ENCODE measurements around the gene IL4. TPM values are rescaled to one million over a fixed set of nuclear protein-coding genes. Genes with fewer than 3 reads are reported as not detected.

Gene IL4
- total RNA-seq, 1 donor from 2014 or later, result not detected

- Histone ChIP-seq H3K27me3 (ENCODE audit: control insufficient read depth in 3 of 3, insufficient read depth in 3 of 3, low read length in 3 of 3) (peaks cover 0 to 4% (median 0%) of the 10 kb centered on the region in 3 donors), H3K9ac (ENCODE audit: low read depth in 1 of 3, low read length in 3 of 3) (no peak overlapping the region), H3K4me1 (ENCODE audit: control insufficient read depth in 3 of 3, insufficient read depth in 3 of 3, low read length in 3 of 3) (no peaks in the 10 kb centered on the region), H3K27ac (ENCODE audit: low read depth, low read length) (no peak overlapping the region), H3K4me3 (ENCODE audit: low read length in 3 of 3) (no peak overlapping the region), H3K36me3 (ENCODE audit: control insufficient read depth in 3 of 3, insufficient read depth in 3 of 3, low read length in 3 of 3) (no peaks in the 10 kb centered on the region), H3K9me3 (ENCODE audit: control insufficient read depth in 3 of 3, low read length in 3 of 3) (no peaks in the 10 kb centered on the region)
Observed at GRCh38 chr5:132674671-132675506, 1.1 kb downstream of the IL4 start.

- Histone ChIP-seq H3K36me3 (ENCODE audit: control insufficient read depth in 3 of 3, insufficient read depth in 3 of 3, low read length in 3 of 3) (no peaks in the 10 kb centered on the region), H3K4me3 (ENCODE audit: low read length in 3 of 3) (no peak overlapping the region), H3K4me1 (ENCODE audit: control insufficient read depth in 3 of 3, insufficient read depth in 3 of 3, low read length in 3 of 3) (no peaks in the 10 kb centered on the region), H3K27me3 (ENCODE audit: control insufficient read depth in 3 of 3, insufficient read depth in 3 of 3, low read length in 3 of 3) (peaks cover 0 to 4% (median 0%) of the 10 kb centered on the region in 3 donors), H3K27ac (ENCODE audit: low read depth, low read length) (no peak overlapping the region), H3K9ac (ENCODE audit: low read depth in 1 of 3, low read length in 3 of 3) (no peak overlapping the region), H3K9me3 (ENCODE audit: control insufficient read depth in 3 of 3, low read length in 3 of 3) (no peaks in the 10 kb centered on the region)
Observed at GRCh38 chr5:132675936-132676689, 2.3 kb downstream of the IL4 start.

GRCh38 chr5:132677191-132677590 is 3.4 kb downstream of the IL4 start:
- Histone ChIP-seq H3K4me3 (ENCODE audit: low read length in 3 of 3) (no peak overlapping the region), H3K36me3 (ENCODE audit: control insufficient read depth in 3 of 3, insufficient read depth in 3 of 3, low read length in 3 of 3) (no peaks in the 10 kb centered on the region), H3K9me3 (ENCODE audit: control insufficient read depth in 3 of 3, low read length in 3 of 3) (no peaks in the 10 kb centered on the region), H3K27ac (ENCODE audit: low read depth, low read length) (no peak overlapping the region), H3K4me1 (ENCODE audit: control insufficient read depth in 3 of 3, insufficient read depth in 3 of 3, low read length in 3 of 3) (no peaks in the 10 kb centered on the region), H3K9ac (ENCODE audit: low read depth in 1 of 3, low read length in 3 of 3) (no peak overlapping the region), H3K27me3 (ENCODE audit: control insufficient read depth in 3 of 3, insufficient read depth in 3 of 3, low read length in 3 of 3) (peaks cover 0 to 4% (median 0%) of the 10 kb centered on the region in 3 donors)

- no peak overlapping the region for H3K4me3 ChIP-seq (ENCODE audit: low read length in 3 of 3)
- peaks cover 0 to 4% (median 0%) of the 10 kb centered on the region in 3 donors for H3K27me3 ChIP-seq (ENCODE audit: control insufficient read depth in 3 of 3, insufficient read depth in 3 of 3, low read length in 3 of 3)
- no peaks in the 10 kb centered on the region for H3K36me3 ChIP-seq (ENCODE audit: control insufficient read depth in 3 of 3, insufficient read depth in 3 of 3, low read length in 3 of 3)
- H3K27ac ChIP-seq (ENCODE audit: low read depth, low read length), result no peak overlapping the region
- H3K4me1 ChIP-seq (ENCODE audit: control insufficient read depth in 3 of 3, insufficient read depth in 3 of 3, low read length in 3 of 3), result no peaks in the 10 kb centered on the region
- H3K9ac ChIP-seq (ENCODE audit: low read depth in 1 of 3, low read length in 3 of 3), result no peak overlapping the region
- H3K9me3 ChIP-seq (ENCODE audit: control insufficient read depth in 3 of 3, low read length in 3 of 3), result no peaks in the 10 kb centered on the region
Observed at GRCh38 chr5:132677682-132678400, 4.1 kb downstream of the IL4 start.

- Histone ChIP-seq H3K4me1 (ENCODE audit: control insufficient read depth in 3 of 3, insufficient read depth in 3 of 3, low read length in 3 of 3) (no peaks in the 10 kb centered on the region), H3K4me3 (ENCODE audit: low read length in 3 of 3) (no peak overlapping the region), H3K9me3 (ENCODE audit: control insufficient read depth in 3 of 3, low read length in 3 of 3) (no peaks in the 10 kb centered on the region), H3K27ac (ENCODE audit: low read depth, low read length) (no peak overlapping the region), H3K27me3 (ENCODE audit: control insufficient read depth in 3 of 3, insufficient read depth in 3 of 3, low read length in 3 of 3) (peaks cover 0 to 4% (median 0%) of the 10 kb centered on the region in 3 donors), H3K36me3 (ENCODE audit: control insufficient read depth in 3 of 3, insufficient read depth in 3 of 3, low read length in 3 of 3) (no peaks in the 10 kb centered on the region), H3K9ac (ENCODE audit: low read depth in 1 of 3, low read length in 3 of 3) (no peak overlapping the region)
Observed at GRCh38 chr5:132678735-132679134, 4.9 kb downstream of the IL4 start.

GRCh38 chr5:132679166-132679565 is 5.4 kb downstream of the IL4 start:
- H3K36me3 ChIP-seq (ENCODE audit: control insufficient read depth in 3 of 3, insufficient read depth in 3 of 3, low read length in 3 of 3), result no peaks in the 10 kb centered on the region
- H3K9ac ChIP-seq (ENCODE audit: low read depth in 1 of 3, low read length in 3 of 3), result no peak overlapping the region
- H3K27me3 ChIP-seq (ENCODE audit: control insufficient read depth in 3 of 3, insufficient read depth in 3 of 3, low read length in 3 of 3), result peaks cover 0 to 4% (median 0%) of the 10 kb centered on the region in 3 donors
- no peaks in the 10 kb centered on the region for H3K9me3 ChIP-seq (ENCODE audit: control insufficient read depth in 3 of 3, low read length in 3 of 3)
- H3K4me1 ChIP-seq (ENCODE audit: control insufficient read depth in 3 of 3, insufficient read depth in 3 of 3, low read length in 3 of 3), result no peaks in the 10 kb centered on the region
- H3K4me3 ChIP-seq (ENCODE audit: low read length in 3 of 3), result no peak overlapping the region
- H3K27ac ChIP-seq (ENCODE audit: low read depth, low read length), result no peak overlapping the region

- peaks cover 0 to 4% (median 0%) of the 10 kb centered on the region in 3 donors for H3K27me3 ChIP-seq (ENCODE audit: control insufficient read depth in 3 of 3, insufficient read depth in 3 of 3, low read length in 3 of 3)
- H3K9ac ChIP-seq (ENCODE audit: low read depth in 1 of 3, low read length in 3 of 3), result no peak overlapping the region
- no peak overlapping the region for H3K4me3 ChIP-seq (ENCODE audit: low read length in 3 of 3)
- no peaks in the 10 kb centered on the region for H3K4me1 ChIP-seq (ENCODE audit: control insufficient read depth in 3 of 3, insufficient read depth in 3 of 3, low read length in 3 of 3)
- no peak overlapping the region for H3K27ac ChIP-seq (ENCODE audit: low read depth, low read length)
- no peaks in the 10 kb centered on the region for H3K36me3 ChIP-seq (ENCODE audit: control insufficient read depth in 3 of 3, insufficient read depth in 3 of 3, low read length in 3 of 3)
- no peaks in the 10 kb centered on the region for H3K9me3 ChIP-seq (ENCODE audit: control insufficient read depth in 3 of 3, low read length in 3 of 3)
Observed at GRCh38 chr5:132679717-132680380, 6.1 kb downstream of the IL4 start.

- no peak overlapping the region for H3K27ac ChIP-seq (ENCODE audit: low read depth, low read length)
- H3K4me3 ChIP-seq (ENCODE audit: low read length in 3 of 3), result no peak overlapping the region
- no peaks in the 10 kb centered on the region for H3K4me1 ChIP-seq (ENCODE audit: control insufficient read depth in 3 of 3, insufficient read depth in 3 of 3, low read length in 3 of 3)
- peaks cover 0 to 4% (median 0%) of the 10 kb centered on the region in 3 donors for H3K27me3 ChIP-seq (ENCODE audit: control insufficient read depth in 3 of 3, insufficient read depth in 3 of 3, low read length in 3 of 3)
- no peak overlapping the region for H3K9ac ChIP-seq (ENCODE audit: low read depth in 1 of 3, low read length in 3 of 3)
- no peaks in the 10 kb centered on the region for H3K9me3 ChIP-seq (ENCODE audit: control insufficient read depth in 3 of 3, low read length in 3 of 3)
- H3K36me3 ChIP-seq (ENCODE audit: control insufficient read depth in 3 of 3, insufficient read depth in 3 of 3, low read length in 3 of 3), result no peaks in the 10 kb centered on the region
Observed at GRCh38 chr5:132680780-132681475, 7.1 kb downstream of the IL4 start.

GRCh38 chr5:132681476-132681831 is 7.7 kb downstream of the IL4 start:
- H3K27ac ChIP-seq (ENCODE audit: low read depth, low read length), result no peak overlapping the region
- no peak overlapping the region for H3K4me3 ChIP-seq (ENCODE audit: low read length in 3 of 3)
- no peak overlapping the region for H3K9ac ChIP-seq (ENCODE audit: low read depth in 1 of 3, low read length in 3 of 3)
- H3K9me3 ChIP-seq (ENCODE audit: control insufficient read depth in 3 of 3, low read length in 3 of 3), result no peaks in the 10 kb centered on the region
- H3K36me3 ChIP-seq (ENCODE audit: control insufficient read depth in 3 of 3, insufficient read depth in 3 of 3, low read length in 3 of 3), result no peaks in the 10 kb centered on the region
- no peaks in the 10 kb centered on the region for H3K4me1 ChIP-seq (ENCODE audit: control insufficient read depth in 3 of 3, insufficient read depth in 3 of 3, low read length in 3 of 3)
- peaks cover 0 to 4% (median 0%) of the 10 kb centered on the region in 3 donors for H3K27me3 ChIP-seq (ENCODE audit: control insufficient read depth in 3 of 3, insufficient read depth in 3 of 3, low read length in 3 of 3)

Measured in skeletal muscle tissue (tissue), 4 donors.